ENCODE data around the gene DNAH2.

DNAH2 gene

GRCh38 chr17:7703584-7704479 lies 13.7 kb upstream of the DNAH2 start:
- DNase-seq (ENCODE audit: low spot score), result peak; percentile 57

- peak; percentile 45 for DNase-seq (ENCODE audit: low spot score)
These were observed 12.8 kb upstream of the DNAH2 start, which contains the start of gene EFNB3 for GRCh38 chr17:7704601-7705268. TSS of gene EFNB3 (plus strand) at chr17:7705202. CDS start at chr17:7705599, 397 bp downstream.

GRCh38 chr17:7705269-7706255 lies 12.0 kb upstream of the DNAH2 start:
- no peak for DNase-seq (ENCODE audit: low spot score)

- no peak for DNase-seq (ENCODE audit: low spot score)
These were observed 10.8 kb upstream of the DNAH2 start for GRCh38 chr17:7706631-7707354.

- no peak for DNase-seq (ENCODE audit: low spot score)
These were observed 10.1 kb upstream of the DNAH2 start for GRCh38 chr17:7707446-7707845.

DNA sequence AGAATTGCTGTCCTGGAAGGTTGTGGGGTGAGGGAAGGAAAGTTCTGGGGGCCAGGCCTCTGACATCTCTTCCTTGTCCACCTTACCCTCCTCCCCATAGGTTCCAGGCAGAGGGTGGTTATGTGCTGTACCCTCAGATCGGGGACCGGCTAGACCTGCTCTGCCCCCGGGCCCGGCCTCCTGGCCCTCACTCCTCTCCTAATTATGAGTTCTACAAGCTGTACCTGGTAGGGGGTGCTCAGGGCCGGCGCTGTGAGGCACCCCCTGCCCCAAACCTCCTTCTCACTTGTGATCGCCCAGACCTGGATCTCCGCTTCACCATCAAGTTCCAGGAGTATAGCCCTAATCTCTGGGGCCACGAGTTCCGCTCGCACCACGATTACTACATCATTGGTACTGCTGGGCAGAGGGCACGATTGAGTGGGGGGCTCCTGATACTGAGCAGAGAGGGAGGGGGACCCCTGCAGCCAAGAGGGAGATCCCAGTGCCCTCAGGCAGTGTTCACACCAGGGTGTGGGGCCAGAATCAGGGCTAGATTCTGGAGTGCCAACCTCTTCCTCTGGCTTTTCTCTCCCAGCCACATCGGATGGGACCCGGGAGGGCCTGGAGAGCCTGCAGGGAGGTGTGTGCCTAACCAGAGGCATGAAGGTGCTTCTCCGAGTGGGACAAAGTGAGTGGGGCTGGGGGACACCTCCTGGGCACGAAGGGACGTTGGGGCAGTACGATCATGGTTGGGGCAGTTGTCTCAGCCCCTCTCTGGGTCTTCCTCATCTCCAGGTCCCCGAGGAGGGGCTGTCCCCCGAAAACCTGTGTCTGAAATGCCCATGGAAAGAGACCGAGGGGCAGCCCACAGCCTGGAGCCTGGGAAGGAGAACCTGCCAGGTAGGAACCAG lies 9.4 kb upstream of the DNAH2 start:
- no peak for DNase-seq (ENCODE audit: low spot score)

DNA sequence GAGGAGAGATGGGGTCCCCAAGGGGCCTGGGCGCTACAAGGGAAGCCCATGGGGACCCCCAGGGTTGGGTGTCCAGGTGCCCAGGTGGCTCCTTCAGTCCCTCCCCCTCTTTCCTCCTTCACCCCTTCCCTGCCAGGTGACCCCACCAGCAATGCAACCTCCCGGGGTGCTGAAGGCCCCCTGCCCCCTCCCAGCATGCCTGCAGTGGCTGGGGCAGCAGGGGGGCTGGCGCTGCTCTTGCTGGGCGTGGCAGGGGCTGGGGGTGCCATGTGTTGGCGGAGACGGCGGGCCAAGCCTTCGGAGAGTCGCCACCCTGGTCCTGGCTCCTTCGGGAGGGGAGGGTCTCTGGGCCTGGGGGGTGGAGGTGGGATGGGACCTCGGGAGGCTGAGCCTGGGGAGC lies 8.5 kb upstream of the DNAH2 start:
- no peak for DNase-seq (ENCODE audit: low spot score)

DNA sequence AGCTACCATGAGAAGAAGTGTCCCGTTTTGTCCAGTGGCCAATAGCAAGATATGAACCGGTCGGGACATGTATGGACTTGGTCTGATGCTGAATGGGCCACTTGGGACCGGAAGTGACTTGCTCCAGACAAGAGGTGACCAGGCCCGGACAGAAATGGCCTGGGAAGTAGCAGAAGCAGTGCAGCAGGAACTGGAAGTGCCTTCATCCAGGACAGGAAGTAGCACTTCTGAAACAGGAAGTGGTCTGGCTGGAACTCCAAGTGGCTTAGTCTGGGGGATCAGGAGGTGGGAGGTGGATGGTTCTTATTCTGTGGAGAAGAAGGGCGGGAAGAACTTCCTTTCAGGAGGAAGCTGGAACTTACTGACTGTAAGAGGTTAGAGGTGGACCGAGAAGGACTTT lies 7.2 kb upstream of the DNAH2 start:
- DNase-seq (ENCODE audit: low spot score), result no peak

- DNase-seq (ENCODE audit: low spot score), result no peak
These were observed 6.3 kb upstream of the DNAH2 start for GRCh38 chr17:7711051-7711755.

GRCh38 chr17:7712111-7712771 lies 5.3 kb upstream of the DNAH2 start:
- no peak for DNase-seq (ENCODE audit: low spot score)

GRCh38 chr17:7713782-7714181 lies 3.8 kb upstream of the DNAH2 start:
- DNase-seq (ENCODE audit: low spot score), result no peak

DNA sequence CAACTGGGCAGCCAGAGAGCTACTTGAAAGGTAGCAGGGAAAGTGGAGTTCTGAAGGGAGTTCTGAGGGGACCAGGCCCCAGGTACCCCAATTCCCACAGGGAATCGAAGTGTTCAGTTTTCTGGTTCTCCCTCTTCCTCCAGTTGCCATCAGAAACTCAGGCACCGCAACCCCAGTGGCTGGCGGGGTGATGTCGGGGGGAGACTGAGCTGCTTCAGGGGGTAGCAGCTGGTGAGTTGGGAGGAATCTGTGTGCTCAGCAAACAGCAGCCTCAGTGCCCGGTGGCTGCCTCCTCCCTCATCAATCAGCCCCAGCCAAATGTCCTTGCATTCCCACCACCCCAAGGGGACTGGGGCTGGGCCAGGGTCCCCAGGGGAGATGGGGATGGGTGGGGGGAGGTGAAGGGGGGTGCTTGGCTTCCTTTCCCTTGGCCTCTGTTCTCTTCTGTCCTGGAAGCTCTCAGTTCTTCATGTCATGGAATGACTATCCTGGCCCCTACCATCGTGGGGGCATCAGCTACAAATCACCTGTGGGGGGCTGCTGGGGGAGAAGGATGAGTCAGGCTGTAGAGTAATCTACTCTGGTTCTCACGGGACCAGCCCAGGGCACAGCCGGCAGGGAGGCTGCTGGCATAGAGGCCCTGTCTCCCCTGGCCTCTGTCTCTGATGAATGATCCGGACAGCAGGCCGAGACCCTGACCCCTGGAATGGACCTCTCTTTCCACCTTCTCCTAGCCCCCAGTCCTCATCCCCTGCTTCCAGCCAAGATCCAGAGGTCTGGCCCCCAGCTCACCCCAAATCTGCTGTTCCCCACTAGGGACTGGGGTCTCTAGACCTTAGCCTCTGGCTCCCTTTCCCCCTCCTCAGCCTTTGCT lies 2.6 kb upstream of the DNAH2 start:
- no peak for DNase-seq (ENCODE audit: low spot score)

DNA sequence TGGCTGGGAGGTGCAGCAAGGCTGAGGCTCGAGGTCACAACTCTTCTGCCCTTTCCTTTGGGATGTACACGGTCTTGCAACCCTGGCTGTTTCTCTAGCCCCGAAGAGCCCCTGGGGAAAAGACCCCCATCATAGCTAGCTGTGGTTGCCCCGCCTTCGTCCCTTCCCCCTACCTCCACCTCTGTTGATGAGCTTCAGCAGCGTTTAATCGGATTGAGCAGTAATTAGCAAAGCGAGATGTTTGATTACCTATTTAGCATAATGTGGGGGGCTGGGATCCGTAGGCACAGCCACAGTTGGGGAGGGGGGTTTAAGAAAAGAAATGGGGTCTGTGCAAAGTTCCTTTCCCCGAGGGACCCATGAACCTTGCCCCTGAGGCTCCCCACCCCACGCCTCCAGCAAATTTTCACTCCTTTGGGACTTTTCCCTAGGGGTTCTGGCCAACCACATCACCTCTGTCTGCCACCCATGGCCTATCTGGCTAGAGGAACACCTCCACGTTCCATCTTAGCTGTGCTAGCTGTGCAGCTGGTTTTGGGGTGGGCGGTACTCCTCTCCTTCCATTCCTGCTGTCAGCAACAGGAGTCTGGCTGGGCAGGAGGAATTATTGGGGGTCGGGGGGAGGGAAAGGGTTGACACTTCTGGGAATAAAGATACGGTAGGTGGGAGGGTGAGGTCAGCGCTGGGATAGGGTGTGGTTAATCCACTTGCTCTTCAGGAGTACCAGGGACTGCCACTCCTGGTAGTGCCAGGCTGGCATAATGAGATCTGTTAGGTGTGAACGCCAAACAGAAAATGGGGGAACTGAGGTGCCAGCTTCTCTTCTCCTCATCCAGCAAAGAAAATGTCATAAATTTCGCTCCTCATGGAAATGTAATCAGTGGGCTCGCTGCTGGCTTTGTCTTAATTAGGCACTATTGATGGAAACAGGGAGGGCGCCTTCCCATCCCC lies 1.3 kb upstream of the DNAH2 start:
- DNase-seq (ENCODE audit: low spot score), result no peak

- DNase-seq (ENCODE audit: low spot score), result peak; percentile 52
These were observed 309 bp downstream of the DNAH2 start for GRCh38 chr17:7717756-7718350.

DNA sequence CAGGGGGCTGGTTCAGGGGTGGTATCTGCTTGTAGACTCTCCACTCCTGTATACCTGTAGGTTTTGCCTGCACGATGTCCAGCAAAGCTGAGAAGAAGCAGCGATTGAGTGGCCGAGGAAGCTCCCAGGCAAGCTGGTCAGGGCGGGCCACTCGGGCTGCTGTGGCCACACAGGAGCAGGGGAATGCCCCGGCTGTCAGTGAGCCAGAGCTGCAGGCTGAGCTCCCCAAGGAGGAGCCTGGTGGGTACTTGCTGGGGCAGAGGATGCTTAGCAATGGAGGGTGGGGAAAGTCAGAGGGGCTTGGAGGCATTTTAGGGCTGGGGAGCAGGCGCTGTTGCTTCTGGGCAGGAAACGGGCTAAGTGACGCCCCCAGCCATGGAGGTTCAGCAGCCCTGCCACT lies 2.1 kb downstream of the DNAH2 start:
- DNase-seq (ENCODE audit: low spot score), result no peak

DNA sequence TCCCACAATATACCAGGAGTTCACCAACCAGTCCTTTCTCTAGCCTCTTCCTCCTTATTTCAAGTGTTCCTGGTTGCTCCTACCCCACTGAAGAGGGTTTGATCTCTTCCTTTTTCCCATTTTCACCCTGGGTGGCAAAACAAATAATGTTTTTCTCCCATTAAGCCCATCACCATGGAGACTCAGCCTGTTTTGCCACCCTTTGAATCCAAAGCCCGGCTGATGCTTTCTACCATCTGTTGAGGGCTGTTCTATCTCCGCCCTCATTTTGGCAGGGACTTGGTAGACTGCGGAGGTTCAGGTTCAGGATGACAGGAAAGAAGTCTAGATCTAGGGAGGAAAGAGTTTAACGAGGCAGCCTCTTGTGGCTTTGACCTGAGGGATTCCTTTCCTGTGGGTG lies 2.6 kb downstream of the DNAH2 start:
- no peak for DNase-seq (ENCODE audit: low spot score)

DNA sequence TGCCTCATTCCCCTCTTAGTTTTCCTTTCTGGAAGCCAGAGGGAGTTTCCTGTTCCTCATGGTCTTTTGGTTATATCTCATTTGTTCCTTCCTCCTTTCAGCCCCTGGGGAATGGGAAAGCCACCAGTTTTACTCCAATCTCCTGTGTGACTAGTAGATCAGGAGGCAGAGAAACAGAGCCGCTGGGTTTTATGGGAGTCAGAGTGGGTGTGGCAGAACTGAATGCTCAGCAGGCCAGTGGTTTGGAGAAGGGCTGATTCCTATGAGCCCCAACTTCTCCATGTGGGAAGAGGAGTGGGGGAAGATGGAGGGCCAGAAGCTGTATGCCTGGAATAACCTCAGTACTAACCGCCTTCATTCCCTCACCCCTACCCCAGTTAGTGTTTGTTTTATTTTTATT lies 4.1 kb downstream of the DNAH2 start:
- no peak for DNase-seq (ENCODE audit: low spot score)

Measured in putamen (tissue), 1 donor.